DOHH2 (cell line): Measurements from ENCODE around the gene MRTFB.

ENCODE experiments used
- CTCF ChIP-seq: fragments of 200-600 bp; sonication (generic); IDR thresholded peaks from one replicate; pipeline ENCODE4 v1.5.1; 2014; ENCODE audit warnings: antibody characterized with exemption, mild to moderate bottlenecking, low read depth, low read length; ENCODE audit not compliant: poor library complexity, severe bottlenecking
- EZH2phosphoT487 ChIP-seq: fragments of 200-600 bp; sonication (generic); IDR thresholded peaks from 2 replicates; pipeline ENCODE4 v1.6.1; 2017; ENCODE audit warnings: borderline replicate concordance, mild to moderate bottlenecking, antibody characterized with exemption, low read length, moderate library complexity, mixed read lengths

GRCh38 chr16:14057878-14058382 is 13.2 kb upstream of the MRTFB start:
- no peak for TF ChIP-seq CTCF
- TF ChIP-seq EZH2phosphoT487 = no peak
